GM19240 (cell line): ENCODE measurements around the gene SGTA.
"Not testable (repeated sequence)": the region's sequence is repeated elsewhere in the genome, so short reads cannot be mapped to it uniquely, and the experiment has no call there.

Experiments used
- DNase-seq: peaks from one replicate; pipeline ENCODE4 v3.0.0; 2011; ENCODE audit warnings: low spot score; ENCODE audit not compliant: insufficient read length

Gene SGTA

DNA sequence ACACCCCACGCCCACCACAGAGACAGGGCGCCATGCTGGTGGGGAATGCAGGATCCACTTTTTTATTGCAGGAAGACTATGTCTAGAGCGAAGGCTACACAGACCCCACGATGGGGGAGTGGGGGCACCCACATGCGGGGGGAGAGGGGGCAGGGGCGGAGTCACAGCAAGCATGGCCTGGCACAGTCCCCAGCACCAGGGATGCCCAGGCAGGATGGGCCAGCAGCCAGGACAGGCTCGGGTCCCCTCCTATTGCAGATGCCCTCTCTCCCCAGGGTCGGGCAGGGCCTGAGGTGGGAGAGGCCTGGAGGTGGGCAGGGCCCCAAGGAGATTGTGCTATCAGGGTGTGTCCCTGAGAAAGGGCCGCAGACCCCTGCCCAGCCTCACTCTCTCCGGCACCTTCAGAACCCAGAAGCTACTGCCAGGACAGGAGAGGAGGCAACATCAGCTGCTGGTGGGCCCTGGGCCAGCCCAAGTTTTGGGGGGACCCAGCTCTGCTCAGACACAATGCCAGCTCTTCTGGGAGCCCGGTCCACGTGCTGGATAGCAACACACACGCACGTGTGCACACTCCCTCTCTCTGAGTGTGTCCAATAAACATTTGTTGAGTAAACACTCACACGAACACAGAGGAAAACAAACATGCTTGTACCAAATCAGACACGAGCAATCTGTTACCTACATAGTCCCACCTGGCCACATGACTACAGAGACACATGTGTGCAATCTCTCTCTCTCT is 68.4 kb downstream of the SGTA start:
- no peak for DNase-seq

DNA sequence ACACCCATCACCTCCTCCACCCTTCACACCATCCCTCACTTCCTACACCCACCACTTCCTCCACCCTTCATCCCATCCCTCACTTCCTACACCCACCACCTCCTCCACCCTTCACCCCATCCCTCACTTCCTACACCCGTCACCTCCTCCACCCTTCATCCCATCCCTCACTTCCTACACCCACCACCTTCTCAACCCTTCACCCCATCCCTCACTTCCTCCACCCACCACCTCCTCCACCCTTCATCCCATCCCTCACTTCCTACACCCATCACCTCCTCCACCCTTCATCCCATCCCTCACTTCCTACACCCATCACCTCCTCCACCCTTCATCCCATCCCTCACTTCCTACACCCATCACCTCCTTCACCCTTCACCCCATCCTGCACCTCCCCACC is 69.0 kb downstream of the SGTA start:
- DNase-seq = not testable (repeated sequence)

DNA sequence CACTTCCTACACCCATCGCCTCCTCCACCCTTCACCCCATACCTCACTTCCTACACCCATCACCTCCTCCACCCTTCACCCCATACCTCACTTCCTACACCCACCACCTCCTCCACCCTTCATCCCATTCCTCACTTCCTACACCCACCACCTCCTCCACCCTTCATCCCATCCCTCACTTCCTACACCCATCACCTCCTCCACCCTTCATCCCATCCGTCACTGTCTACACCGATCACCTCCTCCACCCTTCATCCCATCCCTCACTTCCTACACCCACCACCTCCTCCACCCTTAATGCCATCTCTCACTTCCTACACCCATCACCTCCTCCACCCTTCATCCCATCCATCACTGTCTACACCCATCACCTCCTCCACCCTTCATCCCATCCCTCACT is 69.9 kb downstream of the SGTA start:
- DNase-seq = not testable (repeated sequence)

DNA sequence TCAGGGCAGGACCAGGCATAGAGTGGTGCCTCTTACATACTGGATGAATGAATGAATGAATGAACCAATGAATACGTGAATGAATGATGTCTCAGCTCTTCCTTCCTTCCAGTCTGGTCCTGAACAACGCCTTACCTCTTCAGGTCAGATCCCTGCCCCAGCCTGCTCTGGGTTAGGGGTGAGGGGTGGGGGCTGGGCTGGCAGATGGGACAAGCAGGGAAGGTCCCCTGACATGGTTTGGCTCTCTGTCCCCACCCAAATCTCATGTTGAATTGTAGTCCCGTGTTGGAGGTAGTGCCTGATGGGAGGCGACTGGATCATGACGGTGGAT is 71.2 kb downstream of the SGTA start:
- no peak for DNase-seq

DNA sequence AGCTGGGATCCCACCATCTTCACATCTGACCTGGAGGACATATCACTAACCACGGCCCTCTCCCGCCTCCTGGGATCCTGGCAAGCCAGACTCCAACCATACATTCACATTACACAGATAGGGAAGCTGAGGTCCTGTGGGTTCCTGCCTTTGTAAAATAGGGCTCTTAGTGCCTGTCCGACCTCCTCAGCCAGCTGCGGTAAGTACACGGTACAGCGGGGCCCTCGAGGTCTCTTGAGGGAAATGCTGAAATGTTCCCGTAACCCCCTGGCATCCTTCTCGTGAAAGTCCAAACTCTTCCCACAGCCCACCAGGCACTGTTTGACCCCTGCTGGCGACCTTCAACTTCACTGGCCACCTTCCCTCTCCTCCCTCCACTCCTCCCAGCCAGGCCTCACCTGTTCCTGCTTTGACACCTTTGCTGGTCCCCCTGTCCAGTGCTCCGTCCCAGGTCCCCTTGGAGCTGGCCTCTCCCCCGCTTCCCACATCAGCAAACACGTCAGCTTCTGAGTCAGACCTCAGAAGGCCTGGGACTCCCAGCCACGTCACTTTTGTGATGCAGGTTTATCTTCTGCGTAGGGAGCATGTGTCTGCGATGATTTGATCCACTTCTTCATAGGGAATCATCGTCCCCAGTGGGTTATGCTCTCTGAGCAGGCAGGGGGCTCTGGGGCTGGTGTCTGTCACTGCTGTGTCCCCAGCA is 71.8 kb downstream of the SGTA start:
- DNase-seq = no peak

DNA sequence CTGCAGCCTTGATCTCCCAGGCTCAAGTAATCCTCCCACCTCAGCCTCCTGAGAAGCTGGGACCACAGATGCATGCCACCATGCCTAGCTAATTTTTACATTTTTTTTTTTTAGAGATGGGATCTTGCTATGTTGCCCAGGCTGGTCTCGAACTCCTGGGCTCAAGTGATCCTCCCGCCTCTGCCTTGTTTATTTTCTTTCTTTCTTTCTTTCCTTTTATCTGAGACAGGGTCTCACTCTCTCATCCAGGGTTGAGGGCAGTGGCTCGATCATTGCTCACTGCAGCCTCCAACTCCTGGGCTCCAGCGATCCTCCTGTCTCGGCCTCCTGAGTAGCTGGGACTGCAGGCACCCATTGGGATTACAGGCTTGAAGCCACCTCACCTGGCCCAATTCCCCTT is 76.8 kb downstream of the SGTA start:
- DNase-seq = no peak
